ENCODE data around the gene ZDHHC5. TPM values are rescaled to one million over a fixed set of nuclear protein-coding genes. Genes with fewer than 3 reads are reported as not detected.
A peak's percentile ranks its signal among the peaks of the same experiment; 100 is the strongest.

The ZDHHC5 gene
- total and polyA plus RNA-seq, 2 of the 13 experiments (the other 11 are each of a cell fraction or from before 2014, with no cell fraction given): 26.6 to 34.0 TPM

GRCh38 chr11:57668434-57668782 is 494 bp downstream of the ZDHHC5 start:
- peaks cover 10 to 20% of the 10 kb centered on the region in 2 experiments; a peak in 4 of 5 replicates for H3K36me3 ChIP-seq (replicated peaks in 1 of 2; ENCODE audit: control insufficient read depth in 1 of 2, insufficient read depth in 2 of 2, low read length in 2 of 2)
- no peak overlapping the region for H2AFZ ChIP-seq (ENCODE audit: low read length)
- no peaks in the 10 kb centered on the region for H3K9me3 ChIP-seq (ENCODE audit: low read length)
- TSS peak; percentile 67 for BruUV-seq (replicated peaks)
- ATAC-seq (peak; percentile 38), FAIRE-seq (no peak), DNase-seq (ENCODE audit: low spot score) (no peak)
- in situ Hi-C loops (cut with HindIII; ENCODE audit: extremely low pct_ligation_motif_present, low pct_unique_long_range_greater_than_20kb) (loop anchor here (25.0 kb wide), 2 partner anchors 619 to 844 kb away; partner anchors contain the start of gene OR5B21), intact Hi-C loops (cut with micrococcal nuclease; ENCODE audit: unreplicated experiment) (loop anchor here (5.0 to 10.0 kb wide), 2 partner anchors 136 to 226 kb away; no protein-coding TSS in a partner anchor)
- peak overlapping the region; percentile 95 for H3K4me2 ChIP-seq (ENCODE audit: low read depth, low read length)
- POLR2A ChIA-PET: interaction anchor here (1.8 kb wide), 1 partner anchor 44 kb away, joined by 5 read pairs; the partner anchor contains the start of genes MED19 and TMX2
- H3K9ac ChIP-seq (ENCODE audit: insufficient read depth, low read depth, low read length): peak overlapping the region; percentile 98
- H3K4me1 ChIP-seq (ENCODE audit: insufficient read depth, low read length): peaks cover 35% of the 10 kb centered on the region
- CTCF ChIA-PET (ENCODE audit: low intra/inter-chr PET ratio, low total read pairs): no interaction called here
- peak overlapping the region; percentile 98 for H3K27ac ChIP-seq (ENCODE audit: extremely low read length, insufficient read depth, low read length)
- under 1% methylated on average over 25 of the region's 31 CpGs for WGBS (ENCODE audit: low lambda C conversion rate)
- peak overlapping the region; percentile 81 to 91 (median 88) for H3K4me3 ChIP-seq (replicated peaks in 1 of 3; ENCODE audit: insufficient read depth in 1 of 3, low read depth in 2 of 3, low read length in 3 of 3)
- H3K79me2 ChIP-seq (ENCODE audit: insufficient read depth, low read length): peaks cover 45% of the 10 kb centered on the region
- H3K27me3 ChIP-seq (ENCODE audit: control insufficient read depth in 1 of 2, insufficient read depth in 2 of 2, low read length in 2 of 2): no peaks in the 10 kb centered on the region; a peak in 1 of 5 replicates
- no peaks in the 10 kb centered on the region for H4K20me1 ChIP-seq (ENCODE audit: insufficient read depth, low read length)
- TF ChIP-seq SPEN (CRISPR knock-in tag; IDR thresholded peaks at IDR 0.05; ENCODE audit: low read depth) (no peak), NFE2L1 (CRISPR knock-in tag; IDR thresholded peaks at IDR 0.05; ENCODE audit: borderline replicate concordance) (no peak), MAF1 (CRISPR knock-in tag; IDR thresholded peaks at IDR 0.05; ENCODE audit: borderline replicate concordance) (no peak), TBL1XR1 (IDR thresholded peaks at IDR 0.05; ENCODE audit: borderline replicate concordance, low read length, partially characterized antibody) (no peak), ZNF263 (CRISPR knock-in tag; IDR thresholded peaks at IDR 0.05) (peak; percentile 86), HOXD1 (CRISPR knock-in tag; IDR thresholded peaks at IDR 0.05) (peak; percentile 65; the same call in 1 of the 2 replicates)
- TF ChIP-seq, protein P1, sequence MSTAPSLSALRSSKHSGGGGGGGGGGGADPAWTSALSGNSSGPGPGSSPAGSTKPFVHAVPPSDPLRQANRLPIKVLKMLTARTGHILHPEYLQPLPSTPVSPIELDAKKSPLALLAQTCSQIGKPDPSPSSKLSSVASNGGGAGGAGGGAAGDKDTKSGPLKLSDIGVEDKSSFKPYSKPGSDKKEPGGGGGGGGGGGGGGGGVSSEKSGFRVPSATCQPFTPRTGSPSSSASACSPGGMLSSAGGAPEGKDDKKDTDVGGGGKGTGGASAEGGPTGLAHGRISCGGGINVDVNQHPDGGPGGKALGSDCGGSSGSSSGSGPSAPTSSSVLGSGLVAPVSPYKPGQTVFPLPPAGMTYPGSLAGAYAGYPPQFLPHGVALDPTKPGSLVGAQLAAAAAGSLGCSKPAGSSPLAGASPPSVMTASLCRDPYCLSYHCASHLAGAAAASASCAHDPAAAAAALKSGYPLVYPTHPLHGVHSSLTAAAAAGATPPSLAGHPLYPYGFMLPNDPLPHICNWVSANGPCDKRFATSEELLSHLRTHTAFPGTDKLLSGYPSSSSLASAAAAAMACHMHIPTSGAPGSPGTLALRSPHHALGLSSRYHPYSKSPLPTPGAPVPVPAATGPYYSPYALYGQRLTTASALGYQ (CRISPR knock-in tag; IDR thresholded peaks at IDR 0.05): no peak
- TF ChIP-seq, protein P2, sequence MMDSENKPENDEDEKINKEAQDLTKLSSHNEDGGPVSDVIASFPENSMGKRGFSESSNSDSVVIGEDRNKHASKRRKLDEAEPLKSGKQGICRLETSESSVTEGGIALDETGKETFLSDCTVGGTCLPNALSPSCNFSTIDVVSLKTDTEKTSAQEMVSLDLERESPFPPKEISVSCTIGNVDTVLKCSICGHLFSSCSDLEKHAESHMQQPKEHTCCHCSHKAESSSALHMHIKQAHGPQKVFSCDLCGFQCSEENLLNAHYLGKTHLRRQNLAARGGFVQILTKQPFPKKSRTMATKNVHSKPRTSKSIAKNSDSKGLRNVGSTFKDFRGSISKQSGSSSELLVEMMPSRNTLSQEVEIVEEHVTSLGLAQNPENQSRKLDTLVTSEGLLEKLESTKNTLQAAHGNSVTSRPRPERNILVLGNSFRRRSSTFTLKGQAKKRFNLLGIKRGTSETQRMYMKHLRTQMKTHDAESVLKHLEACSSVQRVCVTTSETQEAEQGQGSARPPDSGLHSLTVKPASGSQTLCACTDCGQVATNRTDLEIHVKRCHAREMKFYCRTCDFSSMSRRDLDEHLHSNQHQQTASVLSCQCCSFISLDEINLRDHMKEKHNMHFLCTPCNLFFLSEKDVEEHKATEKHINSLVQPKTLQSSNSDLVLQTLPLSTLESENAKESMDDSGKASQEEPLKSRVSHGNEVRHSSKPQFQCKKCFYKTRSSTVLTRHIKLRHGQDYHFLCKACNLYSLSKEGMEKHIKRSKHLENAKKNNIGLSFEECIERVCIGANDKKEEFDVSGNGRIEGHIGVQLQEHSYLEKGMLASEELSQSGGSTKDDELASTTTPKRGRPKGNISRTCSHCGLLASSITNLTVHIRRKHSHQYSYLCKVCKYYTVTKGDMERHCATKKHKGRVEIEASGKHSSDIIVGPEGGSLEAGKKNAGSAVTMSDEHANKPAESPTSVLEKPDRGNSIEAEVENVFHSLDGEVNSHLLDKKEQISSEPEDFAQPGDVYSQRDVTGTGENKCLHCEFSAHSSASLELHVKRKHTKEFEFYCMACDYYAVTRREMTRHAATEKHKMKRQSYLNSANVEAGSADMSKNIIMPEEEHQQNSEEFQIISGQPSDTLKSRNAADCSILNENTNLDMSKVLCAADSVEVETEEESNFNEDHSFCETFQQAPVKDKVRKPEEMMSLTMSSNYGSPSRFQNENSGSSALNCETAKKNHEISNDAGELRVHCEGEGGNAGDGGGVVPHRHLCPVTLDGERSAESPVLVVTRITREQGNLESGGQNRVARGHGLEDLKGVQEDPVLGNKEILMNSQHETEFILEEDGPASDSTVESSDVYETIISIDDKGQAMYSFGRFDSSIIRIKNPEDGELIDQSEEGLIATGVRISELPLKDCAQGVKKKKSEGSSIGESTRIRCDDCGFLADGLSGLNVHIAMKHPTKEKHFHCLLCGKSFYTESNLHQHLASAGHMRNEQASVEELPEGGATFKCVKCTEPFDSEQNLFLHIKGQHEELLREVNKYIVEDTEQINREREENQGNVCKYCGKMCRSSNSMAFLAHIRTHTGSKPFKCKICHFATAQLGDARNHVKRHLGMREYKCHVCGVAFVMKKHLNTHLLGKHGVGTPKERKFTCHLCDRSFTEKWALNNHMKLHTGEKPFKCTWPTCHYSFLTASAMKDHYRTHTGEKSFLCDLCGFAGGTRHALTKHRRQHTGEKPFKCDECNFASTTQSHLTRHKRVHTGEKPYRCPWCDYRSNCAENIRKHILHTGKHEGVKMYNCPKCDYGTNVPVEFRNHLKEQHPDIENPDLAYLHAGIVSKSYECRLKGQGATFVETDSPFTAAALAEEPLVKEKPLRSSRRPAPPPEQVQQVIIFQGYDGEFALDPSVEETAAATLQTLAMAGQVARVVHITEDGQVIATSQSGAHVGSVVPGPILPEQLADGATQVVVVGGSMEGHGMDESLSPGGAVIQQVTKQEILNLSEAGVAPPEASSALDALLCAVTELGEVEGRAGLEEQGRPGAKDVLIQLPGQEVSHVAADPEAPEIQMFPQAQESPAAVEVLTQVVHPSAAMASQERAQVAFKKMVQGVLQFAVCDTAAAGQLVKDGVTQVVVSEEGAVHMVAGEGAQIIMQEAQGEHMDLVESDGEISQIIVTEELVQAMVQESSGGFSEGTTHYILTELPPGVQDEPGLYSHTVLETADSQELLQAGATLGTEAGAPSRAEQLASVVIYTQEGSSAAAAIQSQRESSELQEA (CRISPR knock-in tag; IDR thresholded peaks at IDR 0.05; ENCODE audit: not compliant biosample characterization): peak; percentile 4
- TF ChIP-seq, protein P3, sequence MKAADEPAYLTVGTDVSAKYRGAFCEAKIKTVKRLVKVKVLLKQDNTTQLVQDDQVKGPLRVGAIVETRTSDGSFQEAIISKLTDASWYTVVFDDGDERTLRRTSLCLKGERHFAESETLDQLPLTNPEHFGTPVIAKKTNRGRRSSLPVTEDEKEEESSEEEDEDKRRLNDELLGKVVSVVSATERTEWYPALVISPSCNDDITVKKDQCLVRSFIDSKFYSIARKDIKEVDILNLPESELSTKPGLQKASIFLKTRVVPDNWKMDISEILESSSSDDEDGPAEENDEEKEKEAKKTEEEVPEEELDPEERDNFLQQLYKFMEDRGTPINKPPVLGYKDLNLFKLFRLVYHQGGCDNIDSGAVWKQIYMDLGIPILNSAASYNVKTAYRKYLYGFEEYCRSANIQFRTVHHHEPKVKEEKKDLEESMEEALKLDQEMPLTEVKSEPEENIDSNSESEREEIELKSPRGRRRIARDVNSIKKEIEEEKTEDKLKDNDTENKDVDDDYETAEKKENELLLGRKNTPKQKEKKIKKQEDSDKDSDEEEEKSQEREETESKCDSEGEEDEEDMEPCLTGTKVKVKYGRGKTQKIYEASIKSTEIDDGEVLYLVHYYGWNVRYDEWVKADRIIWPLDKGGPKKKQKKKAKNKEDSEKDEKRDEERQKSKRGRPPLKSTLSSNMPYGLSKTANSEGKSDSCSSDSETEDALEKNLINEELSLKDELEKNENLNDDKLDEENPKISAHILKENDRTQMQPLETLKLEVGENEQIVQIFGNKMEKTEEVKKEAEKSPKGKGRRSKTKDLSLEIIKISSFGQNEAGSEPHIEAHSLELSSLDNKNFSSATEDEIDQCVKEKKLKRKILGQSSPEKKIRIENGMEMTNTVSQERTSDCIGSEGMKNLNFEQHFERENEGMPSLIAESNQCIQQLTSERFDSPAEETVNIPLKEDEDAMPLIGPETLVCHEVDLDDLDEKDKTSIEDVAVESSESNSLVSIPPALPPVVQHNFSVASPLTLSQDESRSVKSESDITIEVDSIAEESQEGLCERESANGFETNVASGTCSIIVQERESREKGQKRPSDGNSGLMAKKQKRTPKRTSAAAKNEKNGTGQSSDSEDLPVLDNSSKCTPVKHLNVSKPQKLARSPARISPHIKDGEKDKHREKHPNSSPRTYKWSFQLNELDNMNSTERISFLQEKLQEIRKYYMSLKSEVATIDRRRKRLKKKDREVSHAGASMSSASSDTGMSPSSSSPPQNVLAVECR (CRISPR knock-in tag; IDR thresholded peaks at IDR 0.05; ENCODE audit: borderline replicate concordance): peak; percentile 61; the same call in 1 of the 2 replicates
